LNCaP clone FGC (cell line): ENCODE data around the gene DGAT2.

Experiments used
- DNase-seq: peaks from one replicate; pipeline ENCODE4 v3.0.0-alpha.2; 2011; ENCODE audit warnings: low read depth
- H3K4me3 ChIP-seq: 2 replicates; pipeline ENCODE4 v1.5.1; 2011; ENCODE audit warnings: mild to moderate bottlenecking, low read depth, low read length, control low read depth
- CTCF ChIP-seq: IDR thresholded peaks from 2 replicates; pipeline ENCODE4 v1.5.1; 2012; ENCODE audit warnings: mild to moderate bottlenecking; ENCODE audit not compliant: control insufficient read depth, insufficient read depth; ENCODE audit errors: extremely low read depth

DGAT2 gene

GRCh38 chr11:75814677-75815344, 46.2 kb downstream of the DGAT2 start, which contains the start of gene UVRAG:
Gene UVRAG (plus strand): TSS chr11:75815210. CDS start chr11:75815408, 198 bp downstream.
- DNase-seq: peak; percentile 100
- no peak for TF ChIP-seq CTCF
- H3K4me3 ChIP-seq: peak within 1 kb of the TSS; percentile 93

- DNase-seq: no peak
Observed at GRCh38 chr11:75815345-75816168, 47.0 kb downstream of the DGAT2 start.

GRCh38 chr11:75816561-75817239, 48.1 kb downstream of the DGAT2 start:
- TF ChIP-seq CTCF: no peak
- DNase-seq: no peak
- H3K4me3 ChIP-seq: peak overlapping the region; percentile 93

More at GRCh38 chr11:75815345-75816168, 47.0 kb downstream of the DGAT2 start:
- peak overlapping the region; percentile 93 for H3K4me3 ChIP-seq
- no peak for TF ChIP-seq CTCF

GRCh38 chr11:75820645-75821044, 52.1 kb downstream of the DGAT2 start:
- DNase-seq: no peak
- H3K4me3 ChIP-seq: no peak overlapping the region
- no peak for TF ChIP-seq CTCF

GRCh38 chr11:75821202-75821601, 52.6 kb downstream of the DGAT2 start:
- TF ChIP-seq CTCF: no peak
- no peak overlapping the region for H3K4me3 ChIP-seq
- no peak for DNase-seq

GRCh38 chr11:75822541-75822940, 54.0 kb downstream of the DGAT2 start:
- H3K4me3 ChIP-seq: no peak overlapping the region
- no peak for TF ChIP-seq CTCF
- DNase-seq: no peak
